Body of pancreas (tissue), 4 donors: ENCODE results near the gene BDKRB1. TPM values are rescaled to one million over a fixed set of nuclear protein-coding genes. Genes with fewer than 3 reads are reported as not detected.

ENCODE experiments used
- ATAC-seq: fragments of 150-250 bp; one replicate; pipeline ENCODE4 v1.9.1; 2016
- DNase-seq, 4 donors: peaks; one replicate each; pipeline ENCODE4 v3.0.0-alpha.2; 2019
- H3K27ac ChIP-seq, 4 donors: fragments of 200-600 bp; sonication (generic); 1 replicate in 3 of 4; 2 replicates in 1 of 4; pipeline versions ENCODE4 v1.5.1 to v1.6.1; 2016 to 2019; ENCODE audit warnings: mild to moderate bottlenecking in 1 of 4, mixed read lengths in 1 of 4, moderate library complexity in 1 of 4
- H3K27me3 ChIP-seq, 2 donors: fragments of 200-600 bp; sonication (generic); one replicate each; pipeline ENCODE4 v1.6.0; 2016; ENCODE audit warnings: mild to moderate bottlenecking in 1 of 2
- H3K36me3 ChIP-seq, 2 donors: fragments of 200-600 bp; sonication (generic); replicated peaks in 1 of 2; 2 replicates each; pipeline ENCODE4 v1.5.1; 2016; ENCODE audit warnings: low read depth in 2 of 2; ENCODE audit not compliant: insufficient read depth in 1 of 2
- H3K4me1 ChIP-seq: fragments of 200-600 bp; sonication (generic); one replicate; pipeline ENCODE4 v1.6.0; 2016
- H3K4me3 ChIP-seq, 2 donors: fragments of 200-600 bp; sonication (generic); 1 replicate in 1 of 2; 2 replicates in 1 of 2; pipeline ENCODE4 v1.5.1; 2016 to 2019
- H3K9me3 ChIP-seq, 3 donors: fragments of 200-600 bp; sonication (generic); 1 replicate in 2 of 3; 2 replicates in 1 of 3; pipeline ENCODE4 v1.5.1; 2016
- CTCF ChIP-seq, 7 experiments: fragments of 450-650 bp in 4 of 7; fragments of 200-600 bp in 3 of 7; sonication (generic) in 3 of 7; IDR thresholded peaks; one replicate each; pipeline ENCODE4 v1.5.1; 2016 to 2019; ENCODE audit warnings: antibody characterized with exemption in 7 of 7
- POLR2A ChIP-seq, 3 donors: fragments of 450-650 bp; IDR thresholded peaks; one replicate each; pipeline ENCODE4 v1.6.1; 2016; ENCODE audit warnings: antibody characterized with exemption in 3 of 3, mild to moderate bottlenecking in 2 of 3
- WGBS, 2 donors: methylation state at CpG; one replicate each; pipeline ENCODE4 v1.1.5; 2017; 5-methylcytosine and 5-hydroxymethylcytosine counted together
- intact Hi-C: fragments of 100-400 bp; cut with DNase I; formaldehyde crosslinking; loops from one replicate; pipeline ENCODE4 v1.15.1; 2023
- total RNA-seq, 2 donors: library from RNA; depleted of rRNA; stranded (reverse); fragments of >200 nt; gene quantifications; one replicate each; pipeline ENCODE4 v1.1.0, GENCODE V29; 2016

The BDKRB1 gene
- total RNA-seq, 2 donors from 2014 or later = not detected

- no peaks in the 10 kb centered on the region for H3K4me1 ChIP-seq
- H3K27me3 ChIP-seq = no peaks in the 10 kb centered on the region
- peak overlapping the region in 2 of 4 donors; percentile 12 to 21 for H3K27ac ChIP-seq
- H3K4me3 ChIP-seq = no peak overlapping the region
- H3K36me3 ChIP-seq = no peaks in the 10 kb centered on the region
- H3K9me3 ChIP-seq = no peaks in the 10 kb centered on the region
- no peak for TF ChIP-seq POLR2A (IDR thresholded peaks at IDR 0.05)
- WGBS, 2 donors = 91 to 93% methylated on average over 5 of the region's 5 CpGs
- ATAC-seq (no peak), DNase-seq (no peak)
- intact Hi-C loops = no loop called here
Measured at GRCh38 chr14:96225213-96225612, 30.8 kb upstream of the BDKRB1 start.

- peak overlapping the region in 1 of 4 donors; percentile 21 for H3K27ac ChIP-seq
- peak in 1 of 4 donors; percentile 17 for DNase-seq
Measured at GRCh38 chr14:96225745-96226151, 30.3 kb upstream of the BDKRB1 start.

GRCh38 chr14:96227428-96227827 lies 28.6 kb upstream of the BDKRB1 start:
- ATAC-seq (no peak), DNase-seq (no peak)
- Histone ChIP-seq H3K9me3 (no peaks in the 10 kb centered on the region), H3K27me3 (no peaks in the 10 kb centered on the region), H3K27ac (no peak overlapping the region), H3K4me3 (no peak overlapping the region), H3K4me1 (no peaks in the 10 kb centered on the region), H3K36me3 (no peaks in the 10 kb centered on the region)
- WGBS, 2 donors = 87 to 90% methylated on average over 7 of the region's 7 CpGs
- no peak for TF ChIP-seq CTCF (IDR thresholded peaks at IDR 0.05)
- no peak for TF ChIP-seq POLR2A (IDR thresholded peaks at IDR 0.05)
- intact Hi-C loops = no loop called here

More at GRCh38 chr14:96225745-96226151, 30.3 kb upstream of the BDKRB1 start:
- H3K27me3 ChIP-seq = no peaks in the 10 kb centered on the region
- no peaks in the 10 kb centered on the region for H3K9me3 ChIP-seq
- no peaks in the 10 kb centered on the region for H3K4me1 ChIP-seq
- 40 to 59% methylated on average over 3 to 5 of the region's 5 CpGs for WGBS, 2 donors
- no peaks in the 10 kb centered on the region for H3K36me3 ChIP-seq
- intact Hi-C loops = no loop called here
- ATAC-seq = peak; percentile 50
- peak in 1 of 7 experiments; percentile 5 for TF ChIP-seq CTCF (IDR thresholded peaks at IDR 0.05)
- TF ChIP-seq POLR2A (IDR thresholded peaks at IDR 0.05) = no peak
- H3K4me3 ChIP-seq = no peak overlapping the region

- Histone ChIP-seq H3K4me3 (no peak overlapping the region), H3K9me3 (no peaks in the 10 kb centered on the region), H3K36me3 (no peaks in the 10 kb centered on the region), H3K27me3 (no peaks in the 10 kb centered on the region), H3K4me1 (no peaks in the 10 kb centered on the region), H3K27ac (no peak overlapping the region)
- intact Hi-C loops = no loop called here
- TF ChIP-seq POLR2A (IDR thresholded peaks at IDR 0.05) = no peak
- TF ChIP-seq CTCF (IDR thresholded peaks at IDR 0.05) = no peak
- DNase-seq (no peak), ATAC-seq (no peak)
- WGBS, 2 donors = 88 to 93% methylated on average over 6 of the region's 6 CpGs
Measured at GRCh38 chr14:96229315-96229714, 26.7 kb upstream of the BDKRB1 start.

GRCh38 chr14:96231056-96231455 lies 25.0 kb upstream of the BDKRB1 start:
- DNase-seq (no peak), ATAC-seq (peak; percentile 6)
- no peaks in the 10 kb centered on the region for H3K27me3 ChIP-seq
- no peaks in the 10 kb centered on the region for H3K4me1 ChIP-seq
- H3K9me3 ChIP-seq = no peaks in the 10 kb centered on the region
- H3K36me3 ChIP-seq = no peaks in the 10 kb centered on the region
- no peak overlapping the region for H3K4me3 ChIP-seq
- TF ChIP-seq POLR2A (IDR thresholded peaks at IDR 0.05) (no peak), CTCF (IDR thresholded peaks at IDR 0.05) (no peak)
- intact Hi-C loops = no loop called here
- 76 to 82% methylated on average over 4 of the region's 4 CpGs for WGBS, 2 donors
- no peak overlapping the region for H3K27ac ChIP-seq
